ENCODE measurements around the gene SORCS2. TPM values are rescaled to one million over a fixed set of nuclear protein-coding genes. Genes with fewer than 3 reads are reported as not detected.

SORCS2 gene
- total RNA-seq, 4 donors from 2014 or later = 1.1 to 2.5 (median 2.0) TPM

DNA sequence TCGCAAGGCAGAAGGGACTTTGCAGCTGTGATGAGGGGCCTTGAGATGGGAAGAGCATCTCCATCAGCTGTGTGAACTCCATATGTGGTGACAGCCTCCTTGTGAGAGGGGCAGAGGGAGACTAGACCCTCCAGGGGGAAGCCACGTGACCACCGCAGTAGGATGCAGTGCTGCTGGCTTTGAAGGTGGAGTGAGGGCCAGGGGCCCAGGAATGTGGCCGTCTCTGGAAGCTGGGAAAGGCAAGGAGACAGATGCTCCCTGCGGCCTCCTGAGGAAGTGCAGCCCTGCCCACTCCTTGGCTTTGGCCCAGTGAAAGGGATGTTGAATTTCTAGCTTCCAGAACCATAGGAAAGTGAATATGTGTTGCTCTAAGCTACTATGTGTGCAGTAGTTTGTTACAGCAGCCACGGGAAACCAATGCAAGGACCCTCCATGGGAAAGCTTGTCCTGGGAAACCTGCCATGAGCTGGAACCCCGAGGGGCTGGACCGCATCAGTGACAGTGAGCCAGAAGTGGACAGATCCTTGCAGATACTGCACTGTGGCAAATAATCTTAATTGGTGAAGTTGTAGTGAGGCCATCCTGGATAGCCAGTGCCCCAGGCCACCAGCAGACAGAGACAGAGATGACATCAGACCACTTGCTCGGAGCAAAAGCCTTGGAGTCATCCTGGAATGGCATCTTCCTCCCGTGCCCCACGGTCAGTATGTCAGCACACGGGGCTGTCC lies 35.4 kb upstream of the SORCS2 start:
- H3K36me3 ChIP-seq = no peaks in the 10 kb centered on the region
- no peak overlapping the region for H3K27ac ChIP-seq
- peaks cover 0 to 3% (median 0%) of the 10 kb centered on the region in 4 donors for H3K27me3 ChIP-seq
- H3K9me3 ChIP-seq = no peaks in the 10 kb centered on the region
- intact Hi-C loops (cut with DNase I) = no loop called here
- no peak for DNase-seq
- 58 to 80% methylated on average over 8 to 11 of the region's 12 CpGs for WGBS, 2 donors
- TF ChIP-seq, protein P1, sequence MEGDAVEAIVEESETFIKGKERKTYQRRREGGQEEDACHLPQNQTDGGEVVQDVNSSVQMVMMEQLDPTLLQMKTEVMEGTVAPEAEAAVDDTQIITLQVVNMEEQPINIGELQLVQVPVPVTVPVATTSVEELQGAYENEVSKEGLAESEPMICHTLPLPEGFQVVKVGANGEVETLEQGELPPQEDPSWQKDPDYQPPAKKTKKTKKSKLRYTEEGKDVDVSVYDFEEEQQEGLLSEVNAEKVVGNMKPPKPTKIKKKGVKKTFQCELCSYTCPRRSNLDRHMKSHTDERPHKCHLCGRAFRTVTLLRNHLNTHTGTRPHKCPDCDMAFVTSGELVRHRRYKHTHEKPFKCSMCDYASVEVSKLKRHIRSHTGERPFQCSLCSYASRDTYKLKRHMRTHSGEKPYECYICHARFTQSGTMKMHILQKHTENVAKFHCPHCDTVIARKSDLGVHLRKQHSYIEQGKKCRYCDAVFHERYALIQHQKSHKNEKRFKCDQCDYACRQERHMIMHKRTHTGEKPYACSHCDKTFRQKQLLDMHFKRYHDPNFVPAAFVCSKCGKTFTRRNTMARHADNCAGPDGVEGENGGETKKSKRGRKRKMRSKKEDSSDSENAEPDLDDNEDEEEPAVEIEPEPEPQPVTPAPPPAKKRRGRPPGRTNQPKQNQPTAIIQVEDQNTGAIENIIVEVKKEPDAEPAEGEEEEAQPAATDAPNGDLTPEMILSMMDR (IDR thresholded peaks at IDR 0.05) = peak in 5 of 6 experiments; percentile 23 to 59 (median 55)
- TF ChIP-seq POLR2A (IDR thresholded peaks at IDR 0.05) = no peak
- no peak overlapping the region for H3K4me3 ChIP-seq
- H3K4me1 ChIP-seq = peaks cover 4 to 24% (median 12%) of the 10 kb centered on the region in 3 donors

DNA sequence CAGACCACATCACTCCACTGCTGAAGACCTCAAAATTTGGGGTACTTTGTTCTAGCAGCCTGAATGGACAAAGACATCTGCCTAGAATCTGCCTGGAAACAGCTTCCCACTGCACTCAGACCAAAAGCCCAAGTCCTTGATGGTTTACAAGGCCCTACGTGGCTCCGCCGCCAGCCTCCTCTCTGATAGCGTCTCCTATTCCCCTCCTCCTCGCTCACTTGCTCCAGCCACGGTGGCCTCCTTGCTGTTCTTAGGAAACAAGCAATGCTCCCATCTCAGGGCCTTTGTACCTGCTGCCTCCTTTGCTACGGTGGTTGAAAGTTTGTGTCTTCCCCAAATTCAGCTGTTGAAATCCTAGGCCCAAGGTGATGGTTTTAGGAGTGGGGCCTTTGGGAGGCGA lies 34.7 kb upstream of the SORCS2 start:
- TF ChIP-seq, protein P1 (IDR thresholded peaks at IDR 0.05) = no peak
- no peak for TF ChIP-seq POLR2A (IDR thresholded peaks at IDR 0.05)
- no peaks in the 10 kb centered on the region for H3K36me3 ChIP-seq
- intact Hi-C loops (cut with DNase I) = no loop called here
- H3K27ac ChIP-seq = no peak overlapping the region
- peaks cover 0 to 3% (median 0%) of the 10 kb centered on the region in 4 donors for H3K27me3 ChIP-seq
- no peaks in the 10 kb centered on the region for H3K9me3 ChIP-seq
- WGBS, 2 donors = 79 to 80% methylated on average over 8 of the region's 8 CpGs
- no peak overlapping the region for H3K4me3 ChIP-seq
- H3K4me1 ChIP-seq = peaks cover 4 to 24% (median 12%) of the 10 kb centered on the region in 3 donors
- DNase-seq = no peak

DNA sequence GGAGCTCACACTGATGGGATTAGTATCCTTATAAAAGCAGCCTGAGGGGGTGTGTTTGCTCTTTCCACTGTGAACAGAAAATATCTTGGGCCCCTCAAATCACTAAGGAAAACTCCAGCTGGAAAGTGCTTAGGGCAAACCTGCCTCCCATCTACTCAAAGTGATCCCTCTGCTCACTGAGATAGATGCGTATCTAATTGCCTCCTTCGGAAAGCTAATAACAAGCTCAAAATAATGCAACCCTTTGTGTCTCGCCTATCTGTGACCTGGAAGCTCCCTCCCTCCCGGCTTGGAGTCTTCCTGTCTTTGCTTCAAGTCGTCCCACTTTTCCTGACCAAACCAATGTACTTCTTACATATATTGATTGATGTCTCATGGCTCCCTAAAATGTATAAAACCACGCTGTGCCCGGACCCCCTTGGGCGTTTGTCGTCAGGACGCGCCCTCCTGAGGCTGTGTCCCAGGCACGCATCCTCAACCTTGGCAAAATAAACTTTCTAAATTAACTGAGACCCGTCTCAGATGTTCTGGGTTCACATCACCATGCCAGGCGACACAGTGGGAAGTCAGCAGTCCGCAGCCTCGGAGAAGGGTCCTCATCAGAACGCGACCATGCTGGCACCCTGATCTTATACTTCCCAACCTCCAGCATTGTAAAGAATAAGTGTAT lies 34.1 kb upstream of the SORCS2 start:
- intact Hi-C loops (cut with DNase I) = no loop called here
- H3K36me3 ChIP-seq = no peaks in the 10 kb centered on the region
- H3K27ac ChIP-seq = no peak overlapping the region
- no peak overlapping the region for H3K4me3 ChIP-seq
- H3K27me3 ChIP-seq = peaks cover 0 to 3% (median 0%) of the 10 kb centered on the region in 4 donors
- WGBS, 2 donors = 88 to 91% methylated on average over 15 to 18 of the region's 18 CpGs
- no peak for DNase-seq
- no peaks in the 10 kb centered on the region for H3K9me3 ChIP-seq
- TF ChIP-seq POLR2A (IDR thresholded peaks at IDR 0.05) = no peak
- TF ChIP-seq, protein P1 (IDR thresholded peaks at IDR 0.05) = no peak
- peaks cover 4 to 24% (median 12%) of the 10 kb centered on the region in 3 donors for H3K4me1 ChIP-seq

DNA sequence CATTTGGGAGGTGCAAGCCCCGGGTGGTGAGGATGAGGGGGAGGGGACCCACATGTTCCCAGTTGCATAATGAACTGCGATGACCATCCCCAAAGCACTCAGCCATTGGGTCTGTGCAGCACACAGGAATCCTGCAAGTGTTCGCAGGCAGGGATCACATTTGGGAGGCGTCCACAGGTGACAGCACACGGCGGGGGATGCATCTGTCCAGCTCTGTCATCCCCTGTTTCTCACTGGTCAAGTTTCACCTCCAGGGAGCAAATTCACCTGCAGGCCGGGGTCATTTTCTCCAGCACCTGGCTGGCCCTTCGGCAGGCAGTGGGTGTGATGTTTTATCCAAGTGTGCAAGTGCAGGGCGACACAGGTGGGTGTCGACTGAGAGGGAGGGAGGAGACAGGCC lies 33.3 kb upstream of the SORCS2 start:
- H3K9me3 ChIP-seq = no peaks in the 10 kb centered on the region
- H3K27me3 ChIP-seq = no peaks in the 10 kb centered on the region
- TF ChIP-seq, protein P1 (IDR thresholded peaks at IDR 0.05) = no peak
- TF ChIP-seq POLR2A (IDR thresholded peaks at IDR 0.05) = no peak
- no peaks in the 10 kb centered on the region for H3K36me3 ChIP-seq
- no peak overlapping the region for H3K27ac ChIP-seq
- intact Hi-C loops (cut with DNase I) = no loop called here
- H3K4me3 ChIP-seq = no peak overlapping the region
- WGBS, 2 donors = 79 to 87% methylated on average over 4 to 7 of the region's 10 CpGs
- no peak for DNase-seq
- peaks cover 4 to 24% (median 12%) of the 10 kb centered on the region in 3 donors for H3K4me1 ChIP-seq

DNA sequence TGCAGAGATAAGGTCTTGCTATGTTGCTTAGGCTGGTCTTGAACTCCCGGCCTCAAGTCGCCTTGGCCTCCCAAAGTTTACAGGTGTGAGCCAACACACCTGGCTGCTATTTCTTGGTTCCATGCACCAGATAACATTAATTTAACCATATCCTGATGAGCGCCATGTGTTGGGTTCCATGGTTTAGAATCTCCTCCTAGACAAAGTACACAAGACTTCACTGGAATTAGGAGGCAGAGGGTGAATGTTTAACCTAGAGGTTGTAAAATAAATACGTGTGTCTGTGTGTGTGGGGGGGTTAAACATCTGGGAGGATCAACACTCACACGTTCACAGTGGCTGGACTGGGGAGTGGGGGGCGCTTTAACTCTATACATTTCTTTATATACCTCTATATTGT lies 32.4 kb upstream of the SORCS2 start:
- H3K4me3 ChIP-seq = no peak overlapping the region
- no peaks in the 10 kb centered on the region for H3K9me3 ChIP-seq
- WGBS, 2 donors = 86 to 88% methylated on average over 6 of the region's 6 CpGs
- intact Hi-C loops (cut with DNase I) = no loop called here
- H3K27me3 ChIP-seq = no peaks in the 10 kb centered on the region
- peaks cover 4 to 24% (median 12%) of the 10 kb centered on the region in 3 donors for H3K4me1 ChIP-seq
- TF ChIP-seq, protein P1 (IDR thresholded peaks at IDR 0.05) = no peak
- no peak for TF ChIP-seq POLR2A (IDR thresholded peaks at IDR 0.05)
- H3K27ac ChIP-seq = no peak overlapping the region
- no peak for DNase-seq
- no peaks in the 10 kb centered on the region for H3K36me3 ChIP-seq

All from esophagus squamous epithelium (tissue), 5 donors.